CD4-positive, alpha-beta memory T cell (primary cell): Measurements from ENCODE around the gene XRCC4. TPM values are rescaled to one million over a fixed set of nuclear protein-coding genes. Genes with fewer than 3 reads are reported as not detected.

Experiments
- CTCF ChIA-PET: fragments of 350-600 bp; sonication (Branson Sonifier 250); formaldehyde crosslinking; loops from one replicate; lab custom pipeline; 2021; ENCODE audit warnings: inconsistent platforms; ENCODE audit not compliant: partially characterized antibody; lab: Charles Lee
- POLR2A ChIA-PET: fragments of 350-600 bp; sonication (Branson Sonifier 250); formaldehyde crosslinking; loops from one replicate; lab custom pipeline; 2021; ENCODE audit not compliant: partially characterized antibody; lab: Charles Lee
- DNase-seq, 5 donors: peaks; one replicate each; pipeline versions ENCODE4 v3.0.0 to v3.0.0-alpha.2; 2020 to 2022; ENCODE audit warnings: mixed read lengths in 1 of 5
- H3K27ac ChIP-seq: one replicate; pipeline ENCODE4 v1.7.0; 2013; ENCODE audit warnings: low read depth, low read length
- H3K27me3 ChIP-seq: 2 replicates; pipeline ENCODE4 v1.7.0; 2013; ENCODE audit warnings: mild to moderate bottlenecking, low read length, moderate library complexity; ENCODE audit not compliant: insufficient read depth
- H3K36me3 ChIP-seq: 2 replicates; pipeline ENCODE4 v1.7.0; 2013; ENCODE audit warnings: mild to moderate bottlenecking, low read length, moderate library complexity; ENCODE audit not compliant: insufficient read depth
- H3K4me1 ChIP-seq: 2 replicates; pipeline ENCODE4 v1.7.0; 2013; ENCODE audit warnings: mild to moderate bottlenecking, low read length, moderate library complexity; ENCODE audit not compliant: insufficient read depth
- H3K4me3 ChIP-seq, 2 donors: one replicate each; pipeline ENCODE4 v1.7.0; 2013; ENCODE audit warnings: low read length in 2 of 2, mild to moderate bottlenecking in 1 of 2
- H3K9me3 ChIP-seq, 2 donors: one replicate each; pipeline ENCODE4 v1.7.0; 2013; ENCODE audit warnings: low read length in 2 of 2, control low read depth in 1 of 2; ENCODE audit not compliant: control insufficient read depth in 1 of 2
- H3K27ac Mint-ChIP-seq, 7 donors: one replicate each; pipeline ENCODE4 v1.8.0; 2020 to 2021; ENCODE audit warnings: mixed read lengths in 7 of 7, mild to moderate bottlenecking in 6 of 7, inconsistent platforms in 3 of 7, moderate library complexity in 3 of 7
- H3K27me3 Mint-ChIP-seq, 2 donors: one replicate each; pipeline ENCODE4 v1.8.0; 2020 to 2021; ENCODE audit warnings: mixed read lengths in 2 of 2
- H3K36me3 Mint-ChIP-seq, 2 donors: one replicate each; pipeline ENCODE4 v1.8.0; 2020 to 2021; ENCODE audit warnings: mixed read lengths in 2 of 2, inconsistent platforms in 1 of 2, mild to moderate bottlenecking in 1 of 2
- H3K4me1 Mint-ChIP-seq, 4 donors: one replicate each; pipeline ENCODE4 v1.8.0; 2020 to 2021; ENCODE audit warnings: mixed read lengths in 4 of 4, mild to moderate bottlenecking in 1 of 4
- H3K4me3 Mint-ChIP-seq, 8 donors: one replicate each; pipeline ENCODE4 v1.8.0; 2020 to 2021; ENCODE audit warnings: mixed read lengths in 8 of 8, mild to moderate bottlenecking in 7 of 8, moderate library complexity in 6 of 8, inconsistent platforms in 3 of 8
- H3K9me3 Mint-ChIP-seq, 8 donors: one replicate each; pipeline ENCODE4 v1.8.0; 2020 to 2021; ENCODE audit warnings: mixed read lengths in 8 of 8, mild to moderate bottlenecking in 5 of 8, inconsistent platforms in 3 of 8, moderate library complexity in 1 of 8
- intact Hi-C: fragments of 100-400 bp; cut with micrococcal nuclease; formaldehyde crosslinking; loops from one replicate; pipeline ENCODE4 v1.15.1; 2023
- polyA plus RNA-seq, 2 donors: library from polyadenylated mRNA; unstranded; fragments of 300-500 nt; fragmentation: Illumina TruSeq; gene quantifications; one replicate each; pipeline ENCODE4 v1.2.3, GENCODE V29; 2021
- total RNA-seq, 2 experiments: library from RNA; stranded (reverse); gene quantifications; one replicate each; pipeline ENCODE4 v1.2.3, GENCODE V29; 2021

XRCC4 gene
- total and polyA plus RNA-seq, 4 experiments from 2014 or later: 4.1 to 9.8 (median 5.7) TPM

- CTCF ChIA-PET: interaction anchor here (1.1 to 1.4 kb wide), 2 partner anchors 15 to 28 kb away, joined by 3 read pairs; no protein-coding TSS in a partner anchor
- POLR2A ChIA-PET: no interaction called here
- Histone ChIP-seq H3K9me3 (no peaks in the 10 kb centered on the region), H3K36me3 (no peaks in the 10 kb centered on the region), H3K4me1 (no peaks in the 10 kb centered on the region), H3K27ac (no peak overlapping the region), H3K27me3 (no peaks in the 10 kb centered on the region), H3K4me3 (no peak overlapping the region)
- H3K9me3 Mint-ChIP-seq: peaks cover 0 to 5% (median 0%) of the 10 kb centered on the region in 8 donors
- H3K27me3 Mint-ChIP-seq: no peaks in the 10 kb centered on the region
- no peak for DNase-seq
- no peaks in the 10 kb centered on the region for H3K36me3 Mint-ChIP-seq
- H3K27ac Mint-ChIP-seq: no peak overlapping the region
- H3K4me3 Mint-ChIP-seq: no peak overlapping the region
- intact Hi-C loops: no loop called here
- peaks cover 0 to 10% (median 0%) of the 10 kb centered on the region in 4 donors for H3K4me1 Mint-ChIP-seq
These were observed 324.4 kb downstream of the XRCC4 start for GRCh38 chr5:83401775-83402174.

Other genes starting within 250 kb of the XRCC4 start
- 10 to 100 TPM; 44.6 to 47.9 TPM for gene TMEM167A, start 153 bp upstream of the XRCC4 start, total RNA-seq
- 10 to 100 TPM; 67.3 to 84.3 TPM for gene TMEM167A, start 153 bp upstream of the XRCC4 start, polyA plus RNA-seq